Caco-2 (cell line): ENCODE results near the gene ASB15. TPM values are rescaled to one million over a fixed set of nuclear protein-coding genes. Genes with fewer than 3 reads are reported as not detected.

ENCODE experiments used
- BruUV-seq: library from RNA; stranded (reverse); fragments of 400-500 nt; replicated peaks from 2 replicates; lab custom pipeline; 2021; lab: Mats Ljungman, UMichigan
- CTCF ChIA-PET: fragments of 300-600 bp; sonication (Branson Sonifier 250); formaldehyde crosslinking; loops from one replicate; lab custom pipeline; 2022; ENCODE audit warnings: antibody characterized with exemption; lab: Charles Lee
- POLR2A ChIA-PET: fragments of 300-600 bp; sonication (Branson Sonifier 250); formaldehyde crosslinking; loops from one replicate; lab custom pipeline; 2022; ENCODE audit warnings: antibody characterized with exemption; lab: Charles Lee
- DNase-seq, 2 experiments: peaks; one replicate each; pipeline versions ENCODE4 v3.0.0 to v3.0.0-alpha.2; 2020 to 2022
- H3K27me3 ChIP-seq: replicated peaks from 2 replicates; pipeline ENCODE4 v1.6.0; 2011; ENCODE audit warnings: low read length; ENCODE audit not compliant: control insufficient read depth, insufficient read depth
- H3K36me3 ChIP-seq: 2 replicates; pipeline ENCODE4 v1.5.1; 2011; ENCODE audit warnings: low read length; ENCODE audit not compliant: control insufficient read depth, insufficient read depth
- H3K4me1 ChIP-seq: fragments of 250-450 bp; sonication (Bioruptor Pico); 2 replicates; pipeline ENCODE4 v1.5.1; 2020; ENCODE audit warnings: mild to moderate bottlenecking
- H3K4me3 ChIP-seq: 2 replicates; pipeline ENCODE4 v1.5.1; 2011; ENCODE audit warnings: low read depth, mild to moderate bottlenecking, control low read depth, low read length
- H3K9me3 ChIP-seq: fragments of 250-450 bp; sonication (Bioruptor Pico); 2 replicates; pipeline ENCODE4 v1.5.1; 2020; ENCODE audit warnings: mild to moderate bottlenecking, moderate library complexity
- H3K27ac Mint-ChIP-seq: one replicate; pipeline ENCODE4 v1.8.0; 2022; ENCODE audit warnings: mixed read lengths; ENCODE audit not compliant: unreplicated experiment
- H3K27me3 Mint-ChIP-seq: one replicate; pipeline ENCODE4 v1.8.0; 2022; ENCODE audit warnings: mixed read lengths; ENCODE audit not compliant: insufficient read depth, unreplicated experiment
- H3K36me3 Mint-ChIP-seq: one replicate; pipeline ENCODE4 v1.8.0; 2022; ENCODE audit warnings: mild to moderate bottlenecking, mixed read lengths; ENCODE audit not compliant: insufficient read depth, unreplicated experiment
- H3K4me1 Mint-ChIP-seq: one replicate; pipeline ENCODE4 v1.8.0; 2022; ENCODE audit warnings: low read depth, mixed read lengths; ENCODE audit not compliant: unreplicated experiment
- H3K4me3 Mint-ChIP-seq: one replicate; pipeline ENCODE4 v1.8.0; 2022; ENCODE audit warnings: mild to moderate bottlenecking, moderate library complexity, mixed read lengths; ENCODE audit not compliant: unreplicated experiment
- H3K9me3 Mint-ChIP-seq: one replicate; pipeline ENCODE4 v1.8.0; 2022; ENCODE audit warnings: mixed read lengths; ENCODE audit not compliant: unreplicated experiment
- CTCF ChIP-seq, 2 experiments: fragments of 200-600 bp in 1 of 2; IDR thresholded peaks; 1 replicate in 1 of 2; 2 replicates in 1 of 2; pipeline versions ENCODE4 v1.5.1 to v1.8.0; 2011 to 2022; ENCODE audit warnings: antibody characterized with exemption in 1 of 2, control low read depth in 1 of 2, inconsistent platforms in 1 of 2, low read depth in 1 of 2, low read length in 1 of 2, mild to moderate bottlenecking in 1 of 2, moderate library complexity in 1 of 2; ENCODE audit not compliant: insufficient read depth in 1 of 2, severe bottlenecking in 1 of 2, unreplicated experiment in 1 of 2
- intact Hi-C: fragments of 100-400 bp; cut with micrococcal nuclease; formaldehyde crosslinking; loops from one replicate; pipeline ENCODE4 v1.10.0; 2022; ENCODE audit not compliant: unreplicated experiment
- total RNA-seq: library from RNA; stranded (reverse); gene quantifications from 2 replicates; pipeline ENCODE4 v1.2.3, GENCODE V29; 2022

Gene ASB15
- total RNA-seq, 1 experiment from 2014 or later, result not detected

GRCh38 chr7:123643495-123644441 lies 42.1 kb downstream of the ASB15 start:
- Mint-ChIP-seq H3K36me3 (no peaks in the 10 kb centered on the region), H3K9me3 (no peaks in the 10 kb centered on the region), H3K27ac (no peak overlapping the region), H3K27me3 (no peaks in the 10 kb centered on the region), H3K4me1 (peaks cover 19% of the 10 kb centered on the region), H3K4me3 (peak overlapping the region; percentile 42)
- peaks cover 17% of the 10 kb centered on the region for H3K4me1 ChIP-seq
- TF ChIP-seq CTCF (IDR thresholded peaks at IDR 0.05; ENCODE audit: insufficient read depth in 1 of 2, low read depth in 1 of 2, low read length in 1 of 2, severe bottlenecking in 1 of 2, unreplicated experiment in 1 of 2), result no peak
- ChIA-PET CTCF (interaction anchor here (1.0 kb wide), 1 partner anchor 39 kb away, joined by 3 read pairs; no protein-coding TSS in a partner anchor), POLR2A (no interaction called here)
- H3K36me3 ChIP-seq, result no peaks in the 10 kb centered on the region
- no peaks in the 10 kb centered on the region for H3K9me3 ChIP-seq
- no peaks in the 10 kb centered on the region for H3K27me3 ChIP-seq
- intact Hi-C loops, result no loop called here
- BruUV-seq, result no TSS peak
- peak; percentile 50 to 59 for DNase-seq
- no peak overlapping the region for H3K4me3 ChIP-seq

GRCh38 chr7:123645516-123645915 lies 43.9 kb downstream of the ASB15 start:
- Mint-ChIP-seq H3K4me3 (no peak overlapping the region), H3K27me3 (no peaks in the 10 kb centered on the region), H3K4me1 (peaks cover 19% of the 10 kb centered on the region), H3K36me3 (no peaks in the 10 kb centered on the region), H3K27ac (no peak overlapping the region), H3K9me3 (no peaks in the 10 kb centered on the region)
- no peaks in the 10 kb centered on the region for H3K36me3 ChIP-seq
- no peak for TF ChIP-seq CTCF (IDR thresholded peaks at IDR 0.05; ENCODE audit: insufficient read depth in 1 of 2, low read depth in 1 of 2, low read length in 1 of 2, severe bottlenecking in 1 of 2, unreplicated experiment in 1 of 2)
- no peaks in the 10 kb centered on the region for H3K9me3 ChIP-seq
- no peak overlapping the region for H3K4me3 ChIP-seq
- ChIA-PET POLR2A (no interaction called here), CTCF (no interaction called here)
- H3K4me1 ChIP-seq, result peaks cover 17% of the 10 kb centered on the region
- no TSS peak for BruUV-seq
- intact Hi-C loops, result no loop called here
- no peaks in the 10 kb centered on the region for H3K27me3 ChIP-seq
- no peak for DNase-seq

GRCh38 chr7:123647106-123647730 lies 45.6 kb downstream of the ASB15 start:
- no peak overlapping the region for H3K4me3 Mint-ChIP-seq
- CTCF ChIA-PET, result no interaction called here
- Histone ChIP-seq H3K36me3 (no peaks in the 10 kb centered on the region), H3K27me3 (no peaks in the 10 kb centered on the region), H3K4me3 (no peak overlapping the region), H3K4me1 (peaks cover 17% of the 10 kb centered on the region), H3K9me3 (no peaks in the 10 kb centered on the region)
- H3K36me3 Mint-ChIP-seq, result no peaks in the 10 kb centered on the region
- POLR2A ChIA-PET, result no interaction called here
- DNase-seq, result no peak
- peaks cover 19% of the 10 kb centered on the region for H3K4me1 Mint-ChIP-seq
- no peaks in the 10 kb centered on the region for H3K9me3 Mint-ChIP-seq
- H3K27me3 Mint-ChIP-seq, result no peaks in the 10 kb centered on the region
- BruUV-seq, result no TSS peak
- intact Hi-C loops, result no loop called here
- no peak overlapping the region for H3K27ac Mint-ChIP-seq
- no peak for TF ChIP-seq CTCF (IDR thresholded peaks at IDR 0.05; ENCODE audit: insufficient read depth in 1 of 2, low read depth in 1 of 2, low read length in 1 of 2, severe bottlenecking in 1 of 2, unreplicated experiment in 1 of 2)
